Loucy (cell line): ENCODE results near the gene CNTNAP2.

Source experiments
- H2AFZ ChIP-seq: fragments of 200-600 bp; sonication (generic); 2 replicates; pipeline ENCODE4 v1.6.0; 2016; ENCODE audit warnings: antibody characterized with exemption, mild to moderate bottlenecking, low read length, moderate library complexity
- H3F3A ChIP-seq: fragments of 200-600 bp; 2 replicates; pipeline ENCODE4 v1.6.0; 2016; ENCODE audit warnings: antibody characterized with exemption, low read depth, mild to moderate bottlenecking
- H3K27me3 ChIP-seq: fragments of 200-600 bp; sonication (generic); 2 replicates; pipeline ENCODE4 v1.6.1; 2014; ENCODE audit warnings: low read length, mild to moderate bottlenecking; ENCODE audit not compliant: insufficient read depth, poor library complexity, severe bottlenecking
- H3K36me3 ChIP-seq: fragments of 200-600 bp; sonication (generic); 2 replicates; pipeline ENCODE4 v1.6.1; 2016; ENCODE audit warnings: low read length; ENCODE audit not compliant: insufficient read depth
- H3K4me1 ChIP-seq: fragments of 200-600 bp; sonication (generic); 2 replicates; pipeline ENCODE4 v1.5.1; 2014; ENCODE audit warnings: low read length, mild to moderate bottlenecking; ENCODE audit not compliant: insufficient read depth, poor library complexity, severe bottlenecking
- H3K4me2 ChIP-seq: fragments of 200-600 bp; sonication (generic); 2 replicates; pipeline ENCODE4 v1.6.0; 2014; ENCODE audit warnings: antibody characterized with exemption, low read length, low read depth, mild to moderate bottlenecking; ENCODE audit not compliant: poor library complexity, severe bottlenecking
- H3K4me3 ChIP-seq: fragments of 200-600 bp; sonication (generic); 2 replicates; pipeline ENCODE4 v1.5.1; 2014; ENCODE audit warnings: low read length, mild to moderate bottlenecking, mixed read lengths; ENCODE audit not compliant: poor library complexity, severe bottlenecking
- H3K79me2 ChIP-seq: fragments of 200-600 bp; sonication (generic); 2 replicates; pipeline ENCODE4 v1.6.1; 2014; ENCODE audit warnings: low read length; ENCODE audit not compliant: insufficient read depth
- H3K9ac ChIP-seq: fragments of 200-600 bp; sonication (generic); 2 replicates; pipeline ENCODE4 v1.6.0; 2014; ENCODE audit warnings: mild to moderate bottlenecking, low read depth, low read length, moderate library complexity; ENCODE audit not compliant: poor library complexity, severe bottlenecking
- H3K9me2 ChIP-seq: fragments of 200-600 bp; sonication (generic); replicated peaks from 2 replicates; pipeline ENCODE4 v1.6.1; 2016; ENCODE audit warnings: low read depth, low read length, mixed read lengths
- H3K9me3 ChIP-seq: fragments of 200-600 bp; sonication (generic); 2 replicates; pipeline ENCODE4 v1.6.1; 2014; ENCODE audit warnings: mild to moderate bottlenecking, antibody characterized with exemption, low read length, low read depth; ENCODE audit not compliant: insufficient read depth
- H4K20me1 ChIP-seq: fragments of 200-600 bp; sonication (generic); 2 replicates; pipeline ENCODE4 v1.6.0; 2014; ENCODE audit warnings: antibody characterized with exemption, low read length, mild to moderate bottlenecking; ENCODE audit not compliant: insufficient read depth, poor library complexity, severe bottlenecking
- CTCF ChIP-seq: fragments of 200-600 bp; sonication (generic); conservative IDR thresholded peaks from 2 replicates; pipeline ENCODE4 v1.5.1; 2014; ENCODE audit warnings: mild to moderate bottlenecking, antibody characterized with exemption, low read length
- EZH2phosphoT487 ChIP-seq: fragments of 200-600 bp; IDR thresholded peaks from 2 replicates; pipeline ENCODE4 v1.6.1; 2018; ENCODE audit warnings: antibody characterized with exemption, mild to moderate bottlenecking, moderate library complexity, borderline replicate concordance

Gene CNTNAP2

DNA sequence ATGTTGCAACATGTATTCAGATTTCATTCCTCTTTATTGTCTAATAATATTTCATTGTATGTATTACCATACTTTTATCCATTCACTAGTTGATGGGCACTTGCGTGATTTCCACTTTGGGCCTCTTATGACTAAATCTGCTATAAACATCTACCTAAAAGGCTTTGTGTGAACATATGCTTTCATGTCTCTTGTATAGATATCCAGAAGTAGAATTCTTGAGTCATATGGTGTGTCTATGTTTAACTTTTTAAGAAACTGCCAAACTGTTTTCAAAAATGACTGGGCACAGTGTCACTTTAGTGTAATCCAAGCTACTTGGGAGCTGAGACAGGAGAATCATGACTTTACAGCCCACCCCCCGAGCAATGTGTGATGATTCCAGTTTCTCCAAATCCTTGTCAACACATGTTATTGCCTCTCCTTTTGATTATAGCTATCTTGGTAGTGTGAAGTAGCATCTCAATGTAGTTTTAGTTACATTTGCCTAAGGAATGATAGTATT lies 1855.1 kb downstream of the CNTNAP2 start:
- no peaks in the 10 kb centered on the region for H3F3A ChIP-seq
- H3K9ac ChIP-seq: no peak overlapping the region

DNA sequence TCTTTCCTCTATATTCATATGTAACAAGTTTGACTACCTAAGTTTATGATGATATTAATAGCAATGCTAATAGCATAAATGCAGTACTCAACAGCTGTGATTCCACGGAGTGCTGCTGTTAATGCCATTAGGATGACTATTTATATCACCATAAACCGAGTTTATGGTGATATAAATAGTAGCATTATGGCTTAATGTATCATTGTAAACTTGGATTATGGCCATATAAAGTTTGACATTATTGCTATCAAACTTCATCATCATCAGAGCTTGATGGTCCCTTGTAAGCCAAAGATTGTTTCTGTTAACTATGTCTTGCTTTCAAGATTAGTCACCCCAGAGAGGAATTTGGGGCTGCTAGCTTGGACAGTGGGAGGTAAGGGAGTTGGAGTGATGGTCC lies 1861.6 kb downstream of the CNTNAP2 start:
- Histone ChIP-seq H3K36me3 (no peaks in the 10 kb centered on the region), H3K9ac (no peak overlapping the region), H3K9me2 (no peaks in the 10 kb centered on the region), H3F3A (no peaks in the 10 kb centered on the region), H3K4me2 (no peak overlapping the region), H3K4me3 (no peak overlapping the region), H3K9me3 (no peaks in the 10 kb centered on the region), H4K20me1 (no peaks in the 10 kb centered on the region), H3K79me2 (no peaks in the 10 kb centered on the region), H3K4me1 (no peaks in the 10 kb centered on the region), H2AFZ (no peak overlapping the region), H3K27me3 (no peaks in the 10 kb centered on the region)
- no peak for TF ChIP-seq EZH2phosphoT487

More for the DNA sequence above, 1855.1 kb downstream of the CNTNAP2 start:
- Histone ChIP-seq H4K20me1 (no peaks in the 10 kb centered on the region), H3K36me3 (no peaks in the 10 kb centered on the region), H3K9me2 (no peaks in the 10 kb centered on the region), H3K27me3 (no peaks in the 10 kb centered on the region), H3K4me3 (no peak overlapping the region), H3K9me3 (no peaks in the 10 kb centered on the region), H3K4me1 (no peaks in the 10 kb centered on the region), H3K79me2 (no peaks in the 10 kb centered on the region), H3K4me2 (no peak overlapping the region), H2AFZ (no peak overlapping the region)
- no peak for TF ChIP-seq CTCF

DNA sequence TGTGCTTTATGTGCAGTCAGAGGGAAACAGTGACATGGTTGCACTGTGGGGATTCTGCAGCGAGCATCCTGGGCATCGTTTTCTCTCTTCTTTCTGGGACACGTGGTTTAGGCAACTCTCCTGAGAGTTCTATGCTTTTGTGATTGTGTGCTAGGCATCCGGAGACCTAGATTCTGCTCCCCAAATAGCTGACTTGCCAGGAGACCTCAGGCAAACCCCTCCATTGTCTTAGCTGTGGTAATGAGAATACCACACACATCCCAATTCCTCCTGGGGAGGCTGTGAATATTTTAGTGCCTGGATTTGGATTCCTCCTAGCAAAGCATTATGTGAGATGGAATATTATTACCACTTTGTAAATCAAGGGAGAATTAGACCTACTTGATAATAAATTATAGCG lies 1862.0 kb downstream of the CNTNAP2 start:
- H3K27me3 ChIP-seq: no peaks in the 10 kb centered on the region
- H2AFZ ChIP-seq: no peak overlapping the region
- no peaks in the 10 kb centered on the region for H4K20me1 ChIP-seq

More for the DNA sequence above, 1862.0 kb downstream of the CNTNAP2 start:
- Histone ChIP-seq H3K4me3 (no peak overlapping the region), H3K79me2 (no peaks in the 10 kb centered on the region), H3K9me2 (no peaks in the 10 kb centered on the region), H3K36me3 (no peaks in the 10 kb centered on the region), H3F3A (no peaks in the 10 kb centered on the region), H3K4me1 (no peaks in the 10 kb centered on the region), H3K4me2 (no peak overlapping the region), H3K9ac (no peak overlapping the region), H3K9me3 (no peaks in the 10 kb centered on the region)
- no peak for TF ChIP-seq CTCF
- TF ChIP-seq EZH2phosphoT487: no peak
